Body of pancreas (tissue), 4 donors: ENCODE results near the gene UMAD1. TPM values are rescaled to one million over a fixed set of nuclear protein-coding genes. Genes with fewer than 3 reads are reported as not detected.

Experiments
- ATAC-seq: fragments of 150-250 bp; one replicate; pipeline ENCODE4 v1.9.1; 2016
- DNase-seq, 4 donors: peaks; one replicate each; pipeline ENCODE4 v3.0.0-alpha.2; 2019
- H3K27ac ChIP-seq, 4 donors: fragments of 200-600 bp; sonication (generic); 1 replicate in 3 of 4; 2 replicates in 1 of 4; pipeline versions ENCODE4 v1.5.1 to v1.6.1; 2016 to 2019; ENCODE audit warnings: mild to moderate bottlenecking in 1 of 4, mixed read lengths in 1 of 4, moderate library complexity in 1 of 4
- H3K27me3 ChIP-seq, 2 donors: fragments of 200-600 bp; sonication (generic); one replicate each; pipeline ENCODE4 v1.6.0; 2016; ENCODE audit warnings: mild to moderate bottlenecking in 1 of 2
- H3K36me3 ChIP-seq, 2 donors: fragments of 200-600 bp; sonication (generic); replicated peaks in 1 of 2; 2 replicates each; pipeline ENCODE4 v1.5.1; 2016; ENCODE audit warnings: low read depth in 2 of 2; ENCODE audit not compliant: insufficient read depth in 1 of 2
- H3K4me1 ChIP-seq: fragments of 200-600 bp; sonication (generic); one replicate; pipeline ENCODE4 v1.6.0; 2016
- H3K4me3 ChIP-seq, 2 donors: fragments of 200-600 bp; sonication (generic); 1 replicate in 1 of 2; 2 replicates in 1 of 2; pipeline ENCODE4 v1.5.1; 2016 to 2019
- H3K9me3 ChIP-seq, 3 donors: fragments of 200-600 bp; sonication (generic); 1 replicate in 2 of 3; 2 replicates in 1 of 3; pipeline ENCODE4 v1.5.1; 2016
- POLR2A ChIP-seq, 3 donors: fragments of 450-650 bp; IDR thresholded peaks; one replicate each; pipeline ENCODE4 v1.6.1; 2016; ENCODE audit warnings: antibody characterized with exemption in 3 of 3, mild to moderate bottlenecking in 2 of 3
- WGBS, 2 donors: methylation state at CpG; one replicate each; pipeline ENCODE4 v1.1.5; 2017; 5-methylcytosine and 5-hydroxymethylcytosine counted together
- intact Hi-C: fragments of 100-400 bp; cut with DNase I; formaldehyde crosslinking; loops from one replicate; pipeline ENCODE4 v1.15.1; 2023
- total RNA-seq, 2 donors: library from RNA; depleted of rRNA; stranded (reverse); fragments of >200 nt; gene quantifications; one replicate each; pipeline ENCODE4 v1.1.0, GENCODE V29; 2016
- TF ChIP-seq, protein P1 (sequence below), 7 experiments: fragments of 450-650 bp in 4 of 7; fragments of 200-600 bp in 3 of 7; sonication (generic) in 3 of 7; IDR thresholded peaks; one replicate each; pipeline ENCODE4 v1.5.1; 2016 to 2019; ENCODE audit warnings: antibody characterized with exemption in 7 of 7

UMAD1 gene
- total RNA-seq, 2 donors from 2014 or later, result 15.8 to 34.8 TPM

GRCh38 chr7:7862393-7862792 is 221.8 kb downstream of the UMAD1 start:
- no peak for DNase-seq
- Histone ChIP-seq H3K4me3 (no peak overlapping the region), H3K27ac (no peak overlapping the region), H3K4me1 (peaks cover 10% of the 10 kb centered on the region), H3K27me3 (no peaks in the 10 kb centered on the region), H3K36me3 (no peaks in the 10 kb centered on the region), H3K9me3 (no peaks in the 10 kb centered on the region)
- no peak for ATAC-seq
- intact Hi-C loops, result no loop called here
- TF ChIP-seq, protein P1, sequence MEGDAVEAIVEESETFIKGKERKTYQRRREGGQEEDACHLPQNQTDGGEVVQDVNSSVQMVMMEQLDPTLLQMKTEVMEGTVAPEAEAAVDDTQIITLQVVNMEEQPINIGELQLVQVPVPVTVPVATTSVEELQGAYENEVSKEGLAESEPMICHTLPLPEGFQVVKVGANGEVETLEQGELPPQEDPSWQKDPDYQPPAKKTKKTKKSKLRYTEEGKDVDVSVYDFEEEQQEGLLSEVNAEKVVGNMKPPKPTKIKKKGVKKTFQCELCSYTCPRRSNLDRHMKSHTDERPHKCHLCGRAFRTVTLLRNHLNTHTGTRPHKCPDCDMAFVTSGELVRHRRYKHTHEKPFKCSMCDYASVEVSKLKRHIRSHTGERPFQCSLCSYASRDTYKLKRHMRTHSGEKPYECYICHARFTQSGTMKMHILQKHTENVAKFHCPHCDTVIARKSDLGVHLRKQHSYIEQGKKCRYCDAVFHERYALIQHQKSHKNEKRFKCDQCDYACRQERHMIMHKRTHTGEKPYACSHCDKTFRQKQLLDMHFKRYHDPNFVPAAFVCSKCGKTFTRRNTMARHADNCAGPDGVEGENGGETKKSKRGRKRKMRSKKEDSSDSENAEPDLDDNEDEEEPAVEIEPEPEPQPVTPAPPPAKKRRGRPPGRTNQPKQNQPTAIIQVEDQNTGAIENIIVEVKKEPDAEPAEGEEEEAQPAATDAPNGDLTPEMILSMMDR (IDR thresholded peaks at IDR 0.05), result no peak
- TF ChIP-seq POLR2A (IDR thresholded peaks at IDR 0.05), result no peak
- 57 to 61% methylated on average over 2 of the region's 2 CpGs for WGBS, 2 donors

DNA sequence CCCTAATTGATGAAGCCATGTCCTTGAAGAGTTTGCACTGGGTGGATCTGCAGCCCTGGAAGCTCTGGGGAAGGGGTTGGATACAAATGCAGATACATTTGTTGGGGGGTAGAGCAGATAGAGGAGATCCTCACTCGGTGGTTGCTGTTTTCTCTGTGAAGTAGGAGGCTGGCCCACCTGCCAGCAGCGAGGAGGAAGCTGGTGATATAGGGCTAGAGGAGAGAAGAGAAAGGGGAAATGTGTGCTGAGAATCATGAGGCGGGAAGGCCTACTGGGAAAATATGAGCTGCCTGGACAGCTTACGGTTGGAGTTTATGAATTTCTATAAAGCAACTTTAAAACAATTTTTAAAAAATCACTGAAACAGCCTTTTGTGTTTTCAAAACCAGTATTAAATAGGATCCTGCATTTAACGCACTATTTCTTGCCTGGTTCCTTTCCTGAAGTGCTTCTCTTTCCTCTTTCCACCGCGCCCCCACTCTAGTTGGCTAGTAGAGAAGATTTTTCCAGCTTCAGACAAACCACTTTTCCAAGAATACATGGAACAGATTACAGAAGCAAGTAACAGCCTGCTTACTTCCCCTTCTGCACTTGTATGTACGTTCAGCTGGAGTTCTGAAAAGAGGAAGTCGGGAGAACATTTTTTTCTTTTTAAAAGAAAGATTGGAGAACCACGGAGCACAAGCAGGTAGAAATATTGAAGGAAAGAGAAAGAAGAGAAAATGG is 227.5 kb downstream of the UMAD1 start:
- Histone ChIP-seq H3K4me3 (no peak overlapping the region), H3K36me3 (no peaks in the 10 kb centered on the region), H3K27ac (no peak overlapping the region), H3K4me1 (no peaks in the 10 kb centered on the region), H3K27me3 (no peaks in the 10 kb centered on the region), H3K9me3 (no peaks in the 10 kb centered on the region)
- 71 to 81% methylated on average over 10 of the region's 10 CpGs for whole genome bisulfite sequencing, 2 donors
- TF ChIP-seq, protein P1 (IDR thresholded peaks at IDR 0.05), result no peak
- no peak for TF ChIP-seq POLR2A (IDR thresholded peaks at IDR 0.05)
- intact Hi-C loops, result no loop called here
- ATAC-seq, result no peak
- DNase-seq, result peak in 1 of 4 donors; percentile 13

DNA sequence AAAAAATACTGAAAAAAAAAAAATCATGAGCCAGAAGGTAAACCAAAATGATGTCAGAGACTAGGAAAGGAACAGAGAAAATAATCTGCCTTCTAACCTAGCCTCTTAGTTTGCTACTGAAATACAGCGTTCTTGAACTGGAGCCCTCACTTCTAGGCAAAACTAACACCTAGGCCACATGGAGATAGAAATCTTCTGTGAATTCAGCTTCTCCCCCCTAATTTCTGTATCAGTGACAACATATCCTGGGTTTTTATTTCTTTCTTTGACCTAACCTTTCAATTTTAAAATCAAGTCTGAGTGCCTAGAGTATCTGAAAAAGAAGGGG is 228.0 kb downstream of the UMAD1 start:
- Histone ChIP-seq H3K36me3 (no peaks in the 10 kb centered on the region), H3K4me3 (no peak overlapping the region), H3K4me1 (no peaks in the 10 kb centered on the region), H3K27me3 (no peaks in the 10 kb centered on the region), H3K27ac (no peak overlapping the region), H3K9me3 (no peaks in the 10 kb centered on the region)
- no peak for TF ChIP-seq POLR2A (IDR thresholded peaks at IDR 0.05)
- TF ChIP-seq, protein P1 (IDR thresholded peaks at IDR 0.05), result no peak
- 82 to 89% methylated on average over 1 of the region's 1 CpG for WGBS, 2 donors
- intact Hi-C loops, result no loop called here
- DNase-seq, result no peak
- ATAC-seq, result no peak

GRCh38 chr7:7869036-7869435 is 228.5 kb downstream of the UMAD1 start:
- Histone ChIP-seq H3K9me3 (no peaks in the 10 kb centered on the region), H3K27ac (no peak overlapping the region), H3K4me3 (no peak overlapping the region), H3K36me3 (no peaks in the 10 kb centered on the region), H3K27me3 (no peaks in the 10 kb centered on the region), H3K4me1 (no peaks in the 10 kb centered on the region)
- no peak for DNase-seq
- intact Hi-C loops, result no loop called here
- 7 to 44% methylated on average over 1 of the region's 1 CpG for whole genome bisulfite sequencing, 2 donors
- TF ChIP-seq, protein P1 (IDR thresholded peaks at IDR 0.05), result no peak
- TF ChIP-seq POLR2A (IDR thresholded peaks at IDR 0.05), result no peak
- no peak for ATAC-seq

GRCh38 chr7:7869651-7870050 is 229.1 kb downstream of the UMAD1 start:
- ATAC-seq (no peak), DNase-seq (no peak)
- Histone ChIP-seq H3K9me3 (no peaks in the 10 kb centered on the region), H3K27ac (no peak overlapping the region), H3K4me1 (no peaks in the 10 kb centered on the region), H3K36me3 (no peaks in the 10 kb centered on the region), H3K27me3 (no peaks in the 10 kb centered on the region), H3K4me3 (no peak overlapping the region)
- TF ChIP-seq POLR2A (IDR thresholded peaks at IDR 0.05), result no peak
- TF ChIP-seq, protein P1 (IDR thresholded peaks at IDR 0.05), result no peak
- WGBS, 2 donors, result 95 to 96% methylated on average over 3 of the region's 3 CpGs
- intact Hi-C loops, result no loop called here
